ENCODE measurements around the gene CDC42EP4. TPM values are rescaled to one million over a fixed set of nuclear protein-coding genes. Genes with fewer than 3 reads are reported as not detected.

The CDC42EP4 gene
- total RNA-seq, 1 donor from 2014 or later: 41.9 TPM

DNA sequence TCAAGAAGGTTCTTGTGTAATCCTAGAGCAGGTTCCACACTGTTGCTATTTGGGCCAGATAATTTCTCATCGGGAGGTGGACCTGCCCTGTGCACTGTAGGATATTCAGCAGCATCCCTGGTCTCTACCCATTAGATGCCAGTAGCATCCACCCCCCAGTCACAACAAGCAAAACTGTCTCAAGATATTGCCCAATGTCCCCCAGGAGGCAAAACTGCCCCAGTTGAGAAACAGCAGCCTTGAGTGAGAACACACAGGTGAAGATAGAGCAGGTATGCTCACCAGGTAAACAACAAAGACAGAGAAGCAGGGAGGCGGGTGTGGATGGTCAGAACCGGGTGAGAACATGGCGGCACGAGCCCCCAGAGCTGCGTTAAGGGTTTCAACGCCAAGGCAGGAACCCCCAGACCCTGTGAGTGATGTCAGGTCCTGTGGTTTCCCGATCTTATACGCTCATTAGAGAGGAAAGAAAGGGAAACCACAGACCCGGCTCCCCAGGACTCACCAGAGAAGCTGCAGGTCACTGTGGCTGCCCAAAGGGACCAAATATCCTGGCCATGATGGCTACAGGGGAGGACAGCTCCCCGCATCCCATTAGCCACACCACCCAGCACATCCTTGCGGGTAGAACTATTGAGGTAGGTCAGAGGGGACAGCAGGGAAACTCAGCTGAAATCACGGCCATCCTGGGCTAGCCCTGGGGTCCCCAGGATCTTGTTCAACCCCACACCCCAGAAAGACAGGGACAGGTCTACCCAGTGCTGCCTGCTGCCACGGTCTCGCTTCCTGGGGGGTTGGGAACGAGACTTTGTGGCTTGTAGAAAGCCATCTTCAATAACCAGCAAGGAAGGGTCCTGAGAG is 21.2 kb downstream of the CDC42EP4 start:
- Histone ChIP-seq H3K27me3 (ENCODE audit: control insufficient read depth, insufficient read depth, low read length) (no peaks in the 10 kb centered on the region), H3K36me3 (ENCODE audit: control insufficient read depth, insufficient read depth, low read length) (no peaks in the 10 kb centered on the region), H3K4me3 (ENCODE audit: low read depth, low read length) (no peak overlapping the region)
- TF ChIP-seq, protein P1, sequence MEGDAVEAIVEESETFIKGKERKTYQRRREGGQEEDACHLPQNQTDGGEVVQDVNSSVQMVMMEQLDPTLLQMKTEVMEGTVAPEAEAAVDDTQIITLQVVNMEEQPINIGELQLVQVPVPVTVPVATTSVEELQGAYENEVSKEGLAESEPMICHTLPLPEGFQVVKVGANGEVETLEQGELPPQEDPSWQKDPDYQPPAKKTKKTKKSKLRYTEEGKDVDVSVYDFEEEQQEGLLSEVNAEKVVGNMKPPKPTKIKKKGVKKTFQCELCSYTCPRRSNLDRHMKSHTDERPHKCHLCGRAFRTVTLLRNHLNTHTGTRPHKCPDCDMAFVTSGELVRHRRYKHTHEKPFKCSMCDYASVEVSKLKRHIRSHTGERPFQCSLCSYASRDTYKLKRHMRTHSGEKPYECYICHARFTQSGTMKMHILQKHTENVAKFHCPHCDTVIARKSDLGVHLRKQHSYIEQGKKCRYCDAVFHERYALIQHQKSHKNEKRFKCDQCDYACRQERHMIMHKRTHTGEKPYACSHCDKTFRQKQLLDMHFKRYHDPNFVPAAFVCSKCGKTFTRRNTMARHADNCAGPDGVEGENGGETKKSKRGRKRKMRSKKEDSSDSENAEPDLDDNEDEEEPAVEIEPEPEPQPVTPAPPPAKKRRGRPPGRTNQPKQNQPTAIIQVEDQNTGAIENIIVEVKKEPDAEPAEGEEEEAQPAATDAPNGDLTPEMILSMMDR (IDR thresholded peaks at IDR 0.05; ENCODE audit: insufficient read depth, low read length, poor library complexity, severe bottlenecking): no peak
- DNase-seq (ENCODE audit: low read depth): no peak

DNA sequence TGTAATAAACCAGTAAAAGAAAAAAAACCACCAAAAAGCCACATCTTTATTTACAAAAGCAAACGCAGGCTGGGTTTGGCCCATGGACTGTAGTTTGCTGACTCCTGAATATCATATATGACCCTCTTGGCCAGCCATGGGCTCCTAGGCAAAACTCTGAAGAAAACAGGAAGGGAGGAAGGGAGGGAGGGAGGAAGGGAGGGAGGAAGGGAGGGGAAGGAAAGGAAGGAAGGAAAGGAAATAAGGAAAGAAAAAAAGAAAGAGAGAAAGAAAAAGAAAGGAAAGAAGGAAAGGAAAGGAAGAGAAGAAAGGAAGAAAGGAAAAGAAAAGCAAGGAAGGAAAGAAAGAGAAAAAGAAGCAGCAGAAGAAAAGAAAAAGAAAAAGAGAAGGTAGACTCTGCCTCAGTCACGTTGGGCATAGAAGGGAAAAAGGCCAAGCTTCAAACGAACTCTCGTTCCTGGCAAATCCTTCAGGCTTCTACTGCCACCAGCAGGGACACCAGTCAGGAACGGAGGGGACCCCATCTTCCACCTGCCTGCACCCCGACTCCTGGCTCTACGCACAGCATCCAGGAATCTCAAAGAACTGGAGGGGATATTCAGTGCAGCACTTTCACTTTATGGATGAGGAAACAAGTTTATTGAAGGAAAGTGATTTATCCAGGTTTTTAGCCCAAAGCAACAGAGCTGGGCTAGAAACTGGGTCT is 22.1 kb downstream of the CDC42EP4 start:
- no peaks in the 10 kb centered on the region for H3K27me3 ChIP-seq (ENCODE audit: control insufficient read depth, insufficient read depth, low read length)
- TF ChIP-seq, protein P1 (IDR thresholded peaks at IDR 0.05; ENCODE audit: insufficient read depth, low read length, poor library complexity, severe bottlenecking): no peak
- H3K36me3 ChIP-seq (ENCODE audit: control insufficient read depth, insufficient read depth, low read length): peaks cover 2% of the 10 kb centered on the region
- DNase-seq (ENCODE audit: low read depth): no peak
- no peak overlapping the region for H3K4me3 ChIP-seq (ENCODE audit: low read depth, low read length)

DNA sequence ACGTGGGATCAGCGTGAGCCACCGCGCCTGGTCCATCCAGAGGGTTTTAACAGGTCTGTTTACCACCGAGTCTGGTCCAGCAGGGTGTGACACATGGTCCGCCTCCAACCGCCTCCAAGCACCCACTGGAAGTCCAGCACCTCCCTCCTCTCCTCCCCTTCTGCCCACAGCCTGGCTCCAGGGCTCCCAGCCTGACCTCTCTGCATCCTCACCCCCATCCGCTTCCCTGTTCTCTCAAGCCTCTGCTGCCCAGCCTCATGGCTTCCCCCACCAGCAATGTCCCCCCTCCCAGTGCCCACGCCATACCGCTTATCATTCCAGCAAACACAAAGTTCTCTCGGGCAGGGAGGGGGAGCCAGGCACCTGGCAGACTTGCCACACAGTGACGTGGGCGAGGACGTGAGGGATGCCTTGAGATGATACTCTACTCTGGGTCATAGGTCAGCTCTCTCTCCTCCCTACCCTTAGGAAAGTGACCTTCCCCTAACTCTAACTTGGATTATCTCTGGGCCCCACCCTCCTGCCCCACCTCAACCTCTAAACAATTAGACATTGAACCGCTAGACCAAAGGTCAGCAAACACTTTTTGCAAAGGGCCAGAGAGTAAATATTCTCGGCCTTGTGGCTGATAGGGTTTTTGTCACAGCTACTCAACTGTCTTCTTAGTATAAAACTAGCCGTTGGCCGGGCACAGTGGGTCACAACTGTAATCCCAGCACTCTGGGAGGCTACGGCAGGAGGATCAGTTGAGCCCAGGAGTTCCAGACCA is 23.1 kb downstream of the CDC42EP4 start:
- Histone ChIP-seq H3K27me3 (ENCODE audit: control insufficient read depth, insufficient read depth, low read length) (no peaks in the 10 kb centered on the region), H3K4me3 (ENCODE audit: low read depth, low read length) (no peak overlapping the region), H3K36me3 (ENCODE audit: control insufficient read depth, insufficient read depth, low read length) (peaks cover 2% of the 10 kb centered on the region)
- TF ChIP-seq, protein P1 (IDR thresholded peaks at IDR 0.05; ENCODE audit: insufficient read depth, low read length, poor library complexity, severe bottlenecking): no peak
- no peak for DNase-seq (ENCODE audit: low read depth)

DNA sequence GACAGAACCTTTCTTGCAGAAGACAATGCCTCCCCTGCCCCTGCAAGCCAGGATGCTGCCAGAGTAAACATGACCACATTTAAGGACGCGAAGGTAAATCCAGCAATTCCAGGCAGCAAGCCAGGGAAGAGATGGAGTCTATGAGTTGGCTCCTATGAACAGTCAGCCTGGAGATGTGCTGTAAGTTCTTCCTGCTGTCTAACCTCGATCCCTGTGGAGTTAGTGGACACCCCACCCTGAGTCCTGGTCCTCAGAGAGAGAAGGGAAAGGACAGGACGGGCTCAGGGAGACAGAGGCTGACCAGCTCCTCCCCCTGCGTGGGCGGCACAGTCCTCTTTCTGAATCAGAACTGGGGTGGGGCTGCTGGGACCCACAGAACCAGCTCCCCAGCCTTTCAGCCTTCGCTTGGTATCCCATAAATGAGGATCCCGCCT is 24.9 kb downstream of the CDC42EP4 start:
- H3K36me3 ChIP-seq (ENCODE audit: control insufficient read depth, insufficient read depth, low read length): peaks cover 2% of the 10 kb centered on the region
- TF ChIP-seq, protein P1 (IDR thresholded peaks at IDR 0.05; ENCODE audit: insufficient read depth, low read length, poor library complexity, severe bottlenecking): no peak
- DNase-seq (ENCODE audit: low read depth): no peak

DNA sequence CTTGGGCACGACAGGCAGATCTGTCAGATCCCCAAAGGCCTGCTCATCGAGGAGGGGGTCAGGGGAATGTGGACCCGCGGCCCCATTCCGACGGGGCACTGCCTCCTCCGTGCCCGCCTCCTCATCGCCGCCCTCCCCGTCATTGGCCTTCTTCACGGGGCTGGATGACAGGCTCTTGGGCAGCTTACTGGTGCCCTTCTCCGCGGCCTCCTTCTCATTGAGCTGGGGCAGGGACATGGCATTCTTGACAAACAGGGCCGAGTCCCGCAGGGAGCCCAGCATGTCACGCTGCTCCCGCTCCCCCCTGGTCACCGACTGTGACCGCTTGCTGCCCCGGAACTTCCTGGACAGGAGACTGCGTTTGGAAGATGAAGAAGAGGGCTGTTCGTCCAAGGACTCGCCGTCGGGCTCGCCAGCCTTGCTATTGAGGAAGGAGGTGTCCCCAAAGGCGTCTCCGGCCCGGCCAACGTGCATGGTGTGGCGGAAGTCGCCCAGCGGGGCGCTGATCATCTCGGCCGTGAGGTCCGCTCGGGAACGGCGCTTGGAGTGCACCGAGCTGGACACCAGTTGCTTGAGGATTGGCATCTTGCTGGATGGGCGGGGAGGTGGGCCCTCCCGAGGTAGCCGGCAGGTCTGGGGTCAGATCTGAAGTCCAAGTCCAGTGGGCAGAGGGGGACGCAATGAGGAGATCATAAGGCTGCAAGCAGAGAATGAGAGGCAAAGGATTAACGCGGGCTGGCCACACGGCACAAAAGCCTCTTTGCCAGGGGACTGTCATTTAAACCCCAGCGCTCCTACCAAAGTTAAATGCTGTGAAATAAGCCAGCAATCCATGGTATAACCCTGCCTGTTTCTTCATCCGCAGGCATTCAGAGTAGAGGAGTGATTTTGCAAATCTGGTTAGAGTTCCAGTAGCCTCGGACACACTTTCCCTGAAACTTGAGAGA is 25.6 kb downstream of the CDC42EP4 start:
- no peak overlapping the region for H3K4me3 ChIP-seq (ENCODE audit: low read depth, low read length)
- DNase-seq (ENCODE audit: low read depth): no peak
- TF ChIP-seq, protein P1 (IDR thresholded peaks at IDR 0.05; ENCODE audit: insufficient read depth, low read length, poor library complexity, severe bottlenecking): no peak
- H3K36me3 ChIP-seq (ENCODE audit: control insufficient read depth, insufficient read depth, low read length): peaks cover 2% of the 10 kb centered on the region
- H3K27me3 ChIP-seq (ENCODE audit: control insufficient read depth, insufficient read depth, low read length): no peaks in the 10 kb centered on the region

More for the DNA sequence above, 24.9 kb downstream of the CDC42EP4 start:
- no peaks in the 10 kb centered on the region for H3K27me3 ChIP-seq (ENCODE audit: control insufficient read depth, insufficient read depth, low read length)
- no peak overlapping the region for H3K4me3 ChIP-seq (ENCODE audit: low read depth, low read length)
